Activated naive CD8-positive, alpha-beta T cell treated with anti-CD3 and anti-CD28 coated beads for 36 hours (primary cell): Measurements from ENCODE around the gene OGFR. TPM values are rescaled to one million over a fixed set of nuclear protein-coding genes. Genes with fewer than 3 reads are reported as not detected.
A peak's percentile ranks its signal among the peaks of the same experiment; 100 is the strongest.

Source experiments
- DNase-seq: peaks from one replicate; pipeline ENCODE4 v3.0.0; 2021
- H3K27ac Mint-ChIP-seq: one replicate; pipeline ENCODE4 v1.8.0; 2022; ENCODE audit warnings: mild to moderate bottlenecking, moderate library complexity, mixed read lengths
- H3K27me3 Mint-ChIP-seq: one replicate; pipeline ENCODE4 v1.8.0; 2022; ENCODE audit warnings: mild to moderate bottlenecking, mixed read lengths
- H3K36me3 Mint-ChIP-seq: one replicate; pipeline ENCODE4 v1.8.0; 2021; ENCODE audit warnings: mild to moderate bottlenecking, mixed read lengths
- H3K4me1 Mint-ChIP-seq: one replicate; pipeline ENCODE4 v1.8.0; 2021; ENCODE audit warnings: mixed read lengths
- H3K4me3 Mint-ChIP-seq: one replicate; pipeline ENCODE4 v1.8.0; 2022; ENCODE audit warnings: mild to moderate bottlenecking, moderate library complexity, mixed read lengths
- H3K9me3 Mint-ChIP-seq: one replicate; pipeline ENCODE4 v1.8.0; 2022; ENCODE audit warnings: mixed read lengths
- total RNA-seq, 2 experiments: library from RNA; stranded (reverse); gene quantifications; one replicate each; pipeline ENCODE4 v1.2.3, GENCODE V29; 2021

The OGFR gene
- 10 to 100 TPM; 66.1 to 69.9 TPM for total RNA-seq

- H3K27me3 Mint-ChIP-seq, result no peaks in the 10 kb centered on the region
- peak within 1 kb of the TSS; percentile 94 for H3K27ac Mint-ChIP-seq
- H3K9me3 Mint-ChIP-seq, result no peaks in the 10 kb centered on the region
- peak; percentile 80 for DNase-seq
- H3K4me1 Mint-ChIP-seq, result peaks cover 28% of the 10 kb centered on the region
- peaks cover 13% of the 10 kb centered on the region for H3K36me3 Mint-ChIP-seq
- H3K4me3 Mint-ChIP-seq, result peak within 1 kb of the TSS; percentile 94
These were observed at the start of gene OGFR for GRCh38 chr20:62804627-62805154. Gene OGFR, plus strand, starts transcription at chr20:62804835. Its CDS starts 25 bp downstream, at chr20:62804860.

DNA sequence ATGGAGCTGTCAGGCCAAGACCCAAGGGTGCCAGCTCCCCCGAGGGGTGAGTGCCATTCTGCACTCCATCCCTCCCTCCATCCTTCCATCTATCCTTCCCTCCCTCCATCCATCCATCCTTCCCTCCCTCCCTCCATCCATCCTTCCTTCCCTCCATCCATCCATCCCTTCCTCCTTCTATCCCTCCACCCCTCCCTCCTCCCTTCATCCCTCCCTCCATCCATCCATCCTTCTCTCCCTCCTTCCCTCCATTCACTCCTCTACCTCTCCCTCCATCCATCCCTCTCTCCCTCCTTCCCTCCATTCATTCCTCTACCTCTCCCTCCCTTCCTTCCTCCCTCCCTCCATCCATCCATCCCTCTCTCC is 49.7 kb upstream of the OGFR start:
- peaks cover 6% of the 10 kb centered on the region for H3K27me3 Mint-ChIP-seq
- no peaks in the 10 kb centered on the region for H3K4me1 Mint-ChIP-seq
- H3K36me3 Mint-ChIP-seq, result no peaks in the 10 kb centered on the region
- no peaks in the 10 kb centered on the region for H3K9me3 Mint-ChIP-seq
- H3K27ac Mint-ChIP-seq, result no peak overlapping the region
- DNase-seq, result no peak
- no peak overlapping the region for H3K4me3 Mint-ChIP-seq

GRCh38 chr20:62755817-62756724 is 48.6 kb upstream of the OGFR start:
- Mint-ChIP-seq H3K27me3 (peaks cover 3% of the 10 kb centered on the region), H3K4me3 (no peak overlapping the region), H3K27ac (no peak overlapping the region), H3K4me1 (no peaks in the 10 kb centered on the region), H3K36me3 (no peaks in the 10 kb centered on the region), H3K9me3 (no peaks in the 10 kb centered on the region)
- no peak for DNase-seq

DNA sequence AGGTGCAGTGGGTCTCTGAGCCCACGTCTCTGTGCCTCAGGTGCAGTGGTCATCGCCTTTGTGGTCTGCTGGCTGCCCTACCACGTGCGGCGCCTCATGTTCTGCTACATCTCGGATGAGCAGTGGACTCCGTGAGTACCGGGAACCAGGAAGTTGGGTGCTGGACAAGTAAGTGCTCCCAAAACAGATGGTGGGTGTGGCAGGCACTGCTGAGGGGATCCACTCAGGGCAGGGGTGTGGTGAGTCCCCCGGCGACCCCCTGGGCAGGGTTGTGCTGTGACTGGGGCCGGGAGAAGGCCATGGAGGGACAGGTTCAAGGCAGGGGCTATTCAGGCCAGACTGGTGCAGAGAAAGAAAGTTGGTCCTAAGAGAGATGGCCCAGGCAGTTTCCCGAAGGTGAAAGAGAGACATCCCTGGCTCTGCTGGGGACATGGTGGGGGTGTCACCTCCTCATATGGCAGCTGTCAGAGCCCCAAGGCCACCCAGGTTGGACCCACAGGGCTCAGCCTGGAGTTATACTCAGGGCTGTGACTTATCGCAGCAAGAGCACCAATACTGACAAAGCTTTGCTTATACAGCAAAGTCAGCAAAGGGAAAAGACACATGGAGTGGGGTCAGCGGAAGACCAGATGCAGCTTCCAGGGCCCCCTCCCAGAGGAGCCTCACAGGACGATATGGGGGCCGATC is 46.3 kb upstream of the OGFR start:
- H3K36me3 Mint-ChIP-seq, result no peaks in the 10 kb centered on the region
- DNase-seq, result no peak
- H3K9me3 Mint-ChIP-seq, result no peaks in the 10 kb centered on the region
- H3K27ac Mint-ChIP-seq, result no peak overlapping the region
- H3K4me1 Mint-ChIP-seq, result no peaks in the 10 kb centered on the region
- no peak overlapping the region for H3K4me3 Mint-ChIP-seq
- peaks cover 3% of the 10 kb centered on the region for H3K27me3 Mint-ChIP-seq

DNA sequence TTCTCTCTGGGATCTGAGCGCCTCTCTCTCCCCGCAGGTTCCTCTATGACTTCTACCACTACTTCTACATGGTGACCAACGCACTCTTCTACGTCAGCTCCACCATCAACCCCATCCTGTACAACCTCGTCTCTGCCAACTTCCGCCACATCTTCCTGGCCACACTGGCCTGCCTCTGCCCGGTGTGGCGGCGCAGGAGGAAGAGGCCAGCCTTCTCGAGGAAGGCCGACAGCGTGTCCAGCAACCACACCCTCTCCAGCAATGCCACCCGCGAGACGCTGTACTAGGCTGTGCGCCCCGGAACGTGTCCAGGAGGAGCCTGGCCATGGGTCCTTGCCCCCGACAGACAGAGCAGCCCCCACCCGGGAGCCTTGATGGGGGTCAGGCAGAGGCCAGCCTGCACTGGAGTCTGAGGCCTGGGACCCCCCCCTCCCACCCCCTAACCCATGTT is 44.6 kb upstream of the OGFR start:
- DNase-seq, result no peak
- Mint-ChIP-seq H3K27me3 (peaks cover 3% of the 10 kb centered on the region), H3K4me1 (no peaks in the 10 kb centered on the region), H3K27ac (no peak overlapping the region), H3K9me3 (no peaks in the 10 kb centered on the region), H3K36me3 (no peaks in the 10 kb centered on the region), H3K4me3 (no peak overlapping the region)

GRCh38 chr20:62760471-62760855 is 44.2 kb upstream of the OGFR start:
- Mint-ChIP-seq H3K27me3 (peaks cover 3% of the 10 kb centered on the region), H3K4me3 (no peak overlapping the region), H3K36me3 (no peaks in the 10 kb centered on the region), H3K27ac (no peak overlapping the region), H3K9me3 (no peaks in the 10 kb centered on the region), H3K4me1 (no peaks in the 10 kb centered on the region)
- no peak for DNase-seq

DNA sequence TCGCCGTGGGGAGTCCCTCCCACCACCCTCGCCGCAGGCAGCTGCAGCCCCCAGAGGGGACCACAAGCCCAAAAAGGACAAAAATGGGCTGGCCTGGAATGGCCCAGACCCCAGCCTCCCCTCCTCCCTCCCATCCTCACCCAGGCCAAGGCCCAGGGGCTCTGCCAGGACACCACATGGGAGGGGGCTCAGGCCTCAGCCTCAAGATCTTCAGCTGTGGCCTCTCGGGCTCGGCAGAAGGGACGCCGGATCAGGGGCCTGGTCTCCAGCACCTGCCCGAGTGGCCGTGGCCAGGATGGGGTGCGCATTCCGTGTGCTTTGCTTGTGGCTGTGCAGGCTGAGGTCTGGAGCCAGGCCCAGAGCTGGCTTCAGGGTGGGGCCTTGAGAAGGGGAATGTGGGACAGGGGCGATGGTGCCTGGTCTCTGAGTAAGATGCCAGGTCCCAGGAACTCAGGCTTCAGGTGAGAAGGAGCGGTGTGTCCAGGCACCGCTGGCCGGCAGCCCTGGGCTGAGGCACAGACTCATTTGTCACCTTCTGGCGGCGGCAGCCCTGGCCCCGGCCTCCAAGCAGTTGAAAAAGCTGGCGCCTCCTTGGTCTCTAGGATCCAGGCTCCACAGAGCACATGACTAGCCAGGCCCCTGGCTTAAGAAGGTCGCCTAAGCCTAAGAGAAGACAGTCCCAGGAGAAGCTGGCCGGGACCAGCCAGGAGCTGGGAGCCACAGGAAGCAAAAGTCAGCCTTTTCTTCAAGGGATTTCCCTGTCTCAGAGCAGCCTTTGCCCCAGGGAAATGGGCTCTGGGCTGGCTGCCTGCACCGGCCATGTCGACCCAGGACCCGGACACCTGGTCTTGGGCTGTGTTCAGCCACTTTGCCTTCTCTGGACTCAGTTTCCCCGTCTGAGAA is 43.5 kb upstream of the OGFR start:
- Mint-ChIP-seq H3K27me3 (no peaks in the 10 kb centered on the region), H3K36me3 (no peaks in the 10 kb centered on the region), H3K27ac (no peak overlapping the region), H3K9me3 (no peaks in the 10 kb centered on the region), H3K4me1 (no peaks in the 10 kb centered on the region), H3K4me3 (no peak overlapping the region)
- no peak for DNase-seq

GRCh38 chr20:62761759-62762131 is 42.9 kb upstream of the OGFR start:
- H3K36me3 Mint-ChIP-seq, result no peaks in the 10 kb centered on the region
- H3K27ac Mint-ChIP-seq, result no peak overlapping the region
- no peak overlapping the region for H3K4me3 Mint-ChIP-seq
- no peaks in the 10 kb centered on the region for H3K27me3 Mint-ChIP-seq
- no peak for DNase-seq
- no peaks in the 10 kb centered on the region for H3K9me3 Mint-ChIP-seq
- H3K4me1 Mint-ChIP-seq, result no peaks in the 10 kb centered on the region

GRCh38 chr20:62762376-62762775 is 42.3 kb upstream of the OGFR start:
- no peak for DNase-seq
- Mint-ChIP-seq H3K27ac (no peak overlapping the region), H3K36me3 (no peaks in the 10 kb centered on the region), H3K4me1 (peaks cover 2% of the 10 kb centered on the region), H3K4me3 (no peak overlapping the region), H3K27me3 (no peaks in the 10 kb centered on the region), H3K9me3 (no peaks in the 10 kb centered on the region)

DNA sequence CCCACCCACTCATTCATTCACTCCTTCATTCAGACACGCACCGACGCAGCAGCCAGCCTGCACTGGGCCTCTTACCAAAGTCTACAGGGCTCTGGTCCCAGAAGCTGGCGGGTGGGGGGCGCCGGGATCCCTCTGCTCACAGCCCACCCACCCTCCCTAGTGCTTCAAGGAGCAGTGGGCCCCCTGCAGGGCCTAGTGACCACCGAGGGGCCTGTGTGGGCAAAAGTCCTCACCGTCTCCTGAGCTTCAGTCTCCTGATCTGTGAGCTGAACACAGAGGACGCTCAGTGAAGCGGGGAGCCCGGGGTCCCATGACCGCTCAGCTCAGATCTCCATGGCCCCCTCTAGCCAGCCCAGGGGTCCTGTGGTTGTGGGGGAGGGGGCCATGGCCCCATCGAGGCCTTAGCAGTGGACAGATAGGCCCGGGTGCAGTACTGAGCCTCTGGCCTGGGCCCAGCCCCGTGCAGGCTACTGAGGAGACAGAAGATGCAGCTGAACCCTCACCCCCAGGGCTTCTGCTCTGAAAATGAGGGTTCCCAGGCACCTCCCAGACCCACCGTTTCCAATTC is 41.8 kb upstream of the OGFR start:
- DNase-seq, result no peak
- Mint-ChIP-seq H3K36me3 (no peaks in the 10 kb centered on the region), H3K9me3 (no peaks in the 10 kb centered on the region), H3K4me1 (peaks cover 2% of the 10 kb centered on the region), H3K27me3 (no peaks in the 10 kb centered on the region), H3K27ac (no peak overlapping the region), H3K4me3 (no peak overlapping the region)

- Mint-ChIP-seq H3K36me3 (no peaks in the 10 kb centered on the region), H3K9me3 (no peaks in the 10 kb centered on the region), H3K27me3 (no peaks in the 10 kb centered on the region), H3K4me3 (no peak overlapping the region), H3K4me1 (peaks cover 3% of the 10 kb centered on the region), H3K27ac (no peak overlapping the region)
- no peak for DNase-seq
These were observed 41.2 kb upstream of the OGFR start for GRCh38 chr20:62763404-62763803.

- H3K4me1 Mint-ChIP-seq, result peaks cover 7% of the 10 kb centered on the region
- H3K9me3 Mint-ChIP-seq, result no peaks in the 10 kb centered on the region
- H3K27me3 Mint-ChIP-seq, result no peaks in the 10 kb centered on the region
- H3K27ac Mint-ChIP-seq, result no peak overlapping the region
- no peak for DNase-seq
- no peak overlapping the region for H3K4me3 Mint-ChIP-seq
- H3K36me3 Mint-ChIP-seq, result no peaks in the 10 kb centered on the region
These were observed 40.3 kb upstream of the OGFR start for GRCh38 chr20:62764156-62764935.

DNA sequence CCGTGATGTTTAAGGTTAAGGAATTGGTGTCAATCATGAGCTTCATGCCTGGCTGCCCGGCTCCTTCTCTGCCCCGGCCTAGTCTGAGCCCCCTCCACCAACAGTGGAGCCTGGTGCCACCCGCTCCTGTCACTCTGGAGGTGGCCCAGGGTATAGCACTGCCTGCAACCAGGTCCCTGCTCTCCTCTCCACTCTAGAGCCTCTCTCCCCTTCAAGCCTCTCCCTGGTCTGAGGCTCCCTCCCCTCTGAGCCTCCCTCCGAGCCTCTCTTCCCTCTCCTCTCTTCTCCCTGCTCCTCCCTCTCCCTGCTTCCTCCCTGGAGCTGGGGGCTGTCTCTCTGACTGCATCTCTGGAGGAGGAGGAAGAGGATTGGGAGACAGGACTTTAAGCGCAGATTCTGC is 39.6 kb upstream of the OGFR start:
- Mint-ChIP-seq H3K4me3 (no peak overlapping the region), H3K27me3 (no peaks in the 10 kb centered on the region), H3K4me1 (peaks cover 8% of the 10 kb centered on the region), H3K36me3 (no peaks in the 10 kb centered on the region), H3K27ac (no peak overlapping the region), H3K9me3 (no peaks in the 10 kb centered on the region)
- DNase-seq, result no peak
